Mucosa of descending colon (tissue), 3 donors: ENCODE results near the gene HBP1. TPM values are rescaled to one million over a fixed set of nuclear protein-coding genes. Genes with fewer than 3 reads are reported as not detected.

Source experiments
- ATAC-seq: fragments of 200-7000 bp; cut with Tn5 transposase; one replicate; pipeline ENCODE4 v1.9.1; 2020; ENCODE audit warnings: mild to moderate bottlenecking, moderate library complexity
- DNase-seq, 3 donors: peaks; one replicate each; pipeline ENCODE4 v3.0.0-alpha.2; 2020
- H3K36me3 ChIP-seq: fragments of 200-600 bp; one replicate; pipeline ENCODE4 v1.8.0; 2021; ENCODE audit warnings: low read depth, mild to moderate bottlenecking
- H3K4me1 ChIP-seq: fragments of 200-600 bp; one replicate; pipeline ENCODE4 v1.8.0; 2021; ENCODE audit warnings: low read depth, mild to moderate bottlenecking
- H3K4me3 ChIP-seq: fragments of 200-600 bp; one replicate; pipeline ENCODE4 v1.8.0; 2021; ENCODE audit warnings: mild to moderate bottlenecking
- H3K9me3 ChIP-seq: fragments of 200-600 bp; one replicate; pipeline ENCODE4 v1.8.0; 2021; ENCODE audit warnings: mild to moderate bottlenecking
- CTCF ChIP-seq: fragments of 200-600 bp; IDR thresholded peaks from one replicate; pipeline ENCODE4 v1.8.0; 2022; ENCODE audit warnings: antibody characterized with exemption, mild to moderate bottlenecking
- intact Hi-C, 2 donors: fragments of 100-400 bp; cut with DNase I in 1 of 2; cut with micrococcal nuclease in 1 of 2; formaldehyde crosslinking; loops; one replicate each; pipeline versions ENCODE4 v1.11.0 to v1.11.1; 2022; cut with DNase I, micrococcal nuclease
- long read RNA-seq, 2 donors: library from polyadenylated mRNA; unstranded; transcript quantifications; one replicate each; pipeline ENCODE4 v2.0.0, GENCODE V29; 2019 to 2021
- total RNA-seq, 3 donors: library from RNA; stranded (reverse); fragmentation: NEBNext Ultra II Directional in 2 of 3; extraction: Animal tissue kit (Norgen Biotek cat#: 25700) in 2 of 3; gene quantifications; one replicate each; pipeline versions ENCODE4 v1.2.1 to v1.2.4, GENCODE V29; 2021 to 2023
- donor health status: DM: no; HTN: no; CAD: no; lungs with moderate emphysema.
- donor health status: DM: no; HTN: no; CAD: no.
- donor health status: DM: no; HTN: yes; CAD: no.

The HBP1 gene
- total RNA-seq, result 10 to 100 TPM; 41.2 to 81.5 (median 71.4) TPM
- long read RNA-seq, donor 1, transcript HBP1-208 (11 exons, 2,704 nt), result major isoform, 20 of 44 reads
- long read RNA-seq, donor 1, transcript HBP1-201 (11 exons, 2,829 nt), result minor isoform, 15 of 44 reads
- long read RNA-seq, donor 1, partial matches to known transcripts, result 7 of 44 reads
- long read RNA-seq, donor 1, other reads (novel, unspliced or antisense), result 2 of 44 reads
- long read RNA-seq, donor 2, transcript HBP1-208 (11 exons, 2,704 nt), result major isoform, 7 of 15 reads
- long read RNA-seq, donor 2, partial matches to known transcripts, result 3 of 15 reads
- long read RNA-seq, donor 2, other reads (novel, unspliced or antisense), result 4 of 15 reads

GRCh38 chr7:107168233-107169119, at the start of gene HBP1:
HBP1 (plus strand) TSS chr7:107169003; CDS start chr7:107179894, 10,891 bp downstream.
- H3K4me1 ChIP-seq, result peaks cover 6% of the 10 kb centered on the region
- no peak for TF ChIP-seq CTCF
- H3K4me3 ChIP-seq, result peak within 1 kb of the TSS; percentile 84
- peaks cover 5% of the 10 kb centered on the region for H3K36me3 ChIP-seq
- H3K9me3 ChIP-seq, result no peaks in the 10 kb centered on the region
- intact Hi-C loops, result no loop called here
- ATAC-seq, result peak; percentile 88
- peak; percentile 98 to 99 (median 98) for DNase-seq

GRCh38 chr7:107119376-107120105, 49.3 kb upstream of the HBP1 start:
- DNase-seq, result no peak

GRCh38 chr7:107122486-107122911, 46.3 kb upstream of the HBP1 start:
- DNase-seq, result peak in 1 of 3 donors; percentile 27
- intact Hi-C loops, result no loop called here
- Histone ChIP-seq H3K9me3 (no peaks in the 10 kb centered on the region), H3K36me3 (no peaks in the 10 kb centered on the region), H3K4me1 (no peaks in the 10 kb centered on the region), H3K4me3 (no peak overlapping the region)
- ATAC-seq, result peak; percentile 12
- TF ChIP-seq CTCF, result no peak

More at GRCh38 chr7:107119376-107120105, 49.3 kb upstream of the HBP1 start:
- no peak for TF ChIP-seq CTCF
- no peak for ATAC-seq
- no peaks in the 10 kb centered on the region for H3K4me1 ChIP-seq
- intact Hi-C loops, result no loop called here
- no peaks in the 10 kb centered on the region for H3K36me3 ChIP-seq
- H3K9me3 ChIP-seq, result no peaks in the 10 kb centered on the region
- H3K4me3 ChIP-seq, result no peak overlapping the region

GRCh38 chr7:107123392-107123791, 45.4 kb upstream of the HBP1 start:
- DNase-seq (no peak), ATAC-seq (no peak)
- no peak overlapping the region for H3K4me3 ChIP-seq
- H3K4me1 ChIP-seq, result no peaks in the 10 kb centered on the region
- no peaks in the 10 kb centered on the region for H3K36me3 ChIP-seq
- intact Hi-C loops, result no loop called here
- H3K9me3 ChIP-seq, result no peaks in the 10 kb centered on the region
- TF ChIP-seq CTCF, result no peak

GRCh38 chr7:107125475-107125874, 43.3 kb upstream of the HBP1 start:
- Histone ChIP-seq H3K36me3 (no peaks in the 10 kb centered on the region), H3K4me1 (no peaks in the 10 kb centered on the region), H3K4me3 (no peak overlapping the region), H3K9me3 (no peaks in the 10 kb centered on the region)
- no peak for DNase-seq
- intact Hi-C loops, result no loop called here
- TF ChIP-seq CTCF, result no peak
- ATAC-seq, result peak; percentile 32
